HepG2 (cell line): ENCODE data around the gene GPATCH3. TPM values are rescaled to one million over a fixed set of nuclear protein-coding genes. Genes with fewer than 3 reads are reported as not detected.
A peak's percentile ranks its signal among the peaks of the same experiment; 100 is the strongest.

Experiments used
- AGO2 ChIP-seq: fragments of 200-400 bp; formaldehyde crosslinking; optimal IDR thresholded peaks from 2 replicates; pipeline ENCODE3; 2017; ENCODE audit warnings: mild to moderate bottlenecking, low read depth, low read length, moderate library complexity
- ATF7 ChIP-seq, 2 experiments: fragments of 450-650 bp in 1 of 2; sonication (generic) in 1 of 2; formaldehyde crosslinking in 1 of 2; IDR thresholded peaks; 2 replicates each; pipeline versions ENCODE4 v1.4.0 to v1.6.1; 2016 to 2020; ENCODE audit warnings: antibody characterized with exemption in 1 of 2, mild to moderate bottlenecking in 1 of 2, missing genetic modification reagents in 1 of 2
- CENPBD1 ChIP-seq: sonication (generic); formaldehyde crosslinking; IDR thresholded peaks from 2 replicates; pipeline ENCODE4 v1.8.0; 2022; ENCODE audit warnings: missing genetic modification reagents, low read depth, mild to moderate bottlenecking, borderline replicate concordance
- FOSL2 ChIP-seq: sonication (generic); formaldehyde crosslinking; IDR thresholded peaks from 2 replicates; pipeline ENCODE4 v1.4.0; 2020; ENCODE audit warnings: missing genetic modification reagents
- GATAD1 ChIP-seq: IDR thresholded peaks from 2 replicates; pipeline ENCODE4 v1.6.1; 2016; ENCODE audit warnings: missing genetic modification reagents, missing compliant biosample characterization
- HNF1B ChIP-seq: sonication (generic); formaldehyde crosslinking; IDR thresholded peaks from 2 replicates; pipeline ENCODE4 v1.5.1; 2020; ENCODE audit warnings: mild to moderate bottlenecking, moderate library complexity, missing genetic modification reagents
- KLF12 ChIP-seq: sonication (generic); formaldehyde crosslinking; IDR thresholded peaks from 2 replicates; pipeline ENCODE4 v1.4.0; 2020; ENCODE audit warnings: missing genetic modification reagents, borderline replicate concordance
- NCOA2 ChIP-seq: sonication (generic); formaldehyde crosslinking; IDR thresholded peaks from 2 replicates; pipeline ENCODE4 v1.8.0; 2022; ENCODE audit warnings: inconsistent platforms
- POGZ ChIP-seq: sonication (generic); formaldehyde crosslinking; IDR thresholded peaks from 2 replicates; pipeline ENCODE4 v1.4.0; 2020; ENCODE audit warnings: mild to moderate bottlenecking, missing genetic modification reagents
- RBFOX2 ChIP-seq: fragments of 200-400 bp; formaldehyde crosslinking; IDR thresholded peaks from 2 replicates; pipeline ENCODE4 v1.6.1; 2017; ENCODE audit warnings: low read depth, mild to moderate bottlenecking, low read length
- ZBTB26 ChIP-seq: IDR thresholded peaks from 2 replicates; pipeline ENCODE4 v1.6.1; 2016; ENCODE audit warnings: missing compliant biosample characterization, missing genetic modification reagents, borderline replicate concordance
- ZBTB33 ChIP-seq: sonication (generic); formaldehyde crosslinking; IDR thresholded peaks from 2 replicates; pipeline ENCODE4 v1.4.0; 2020; ENCODE audit warnings: missing genetic modification reagents
- ZFP91 ChIP-seq: sonication (generic); formaldehyde crosslinking; IDR thresholded peaks from 2 replicates; pipeline ENCODE4 v1.9.0; 2022; ENCODE audit warnings: missing genetic modification reagents, mild to moderate bottlenecking, borderline replicate concordance
- ZNF317 ChIP-seq: sonication (generic); formaldehyde crosslinking; IDR thresholded peaks from 2 replicates; pipeline ENCODE4 v1.5.0; 2020; ENCODE audit warnings: mild to moderate bottlenecking, missing genetic modification reagents
- ZNF326 ChIP-seq: sonication (generic); formaldehyde crosslinking; IDR thresholded peaks from 2 replicates; pipeline ENCODE4 v1.4.0; 2020; ENCODE audit warnings: missing genetic modification reagents, borderline replicate concordance
- ZNF644 ChIP-seq: IDR thresholded peaks from 2 replicates; pipeline ENCODE4 v1.6.1; 2016; ENCODE audit warnings: low read depth
- ZNF672 ChIP-seq: sonication (generic); formaldehyde crosslinking; IDR thresholded peaks from 2 replicates; pipeline ENCODE4 v1.8.1; 2022; ENCODE audit warnings: missing genetic modification reagents
- ZNF777 ChIP-seq: sonication (generic); formaldehyde crosslinking; IDR thresholded peaks from 2 replicates; pipeline ENCODE4 v1.4.0; 2020; ENCODE audit warnings: missing genetic modification reagents
- ZNF878 ChIP-seq: sonication (generic); formaldehyde crosslinking; IDR thresholded peaks from 2 replicates; pipeline ENCODE4 v1.8.1; 2023; ENCODE audit warnings: mild to moderate bottlenecking, missing genetic modification reagents, moderate library complexity
- ZNF883 ChIP-seq: sonication (generic); formaldehyde crosslinking; IDR thresholded peaks from 2 replicates; pipeline ENCODE4 v1.5.1; 2020; ENCODE audit warnings: mild to moderate bottlenecking, missing genetic modification reagents; ENCODE audit errors: not compliant biosample characterization
- polyA plus RNA-seq, 8 experiments: library from polyadenylated mRNA; depleted of rRNA in 3 of 8; stranded (reverse) in 7 of 8; unstranded in 1 of 8; fragments of >200 nt; fragmentation: Illumina TruSeq in 4 of 8; extraction: Trizol in 4 of 8; gene quantifications; 2 replicates each; pipeline versions ENCODE4 v1.2.1 to v1.2.3, GENCODE V29; 2011 to 2016; ENCODE audit warnings: low read depth in 4 of 8, missing spikeins in 1 of 8, mixed read lengths in 1 of 8; ENCODE audit not compliant: insufficient read depth in 1 of 8
- total RNA-seq, 5 experiments: library from RNA; depleted of rRNA; stranded (reverse); fragments of >200 nt; fragmentation: Illumina TruSeq; extraction: Trizol; gene quantifications; 2 replicates each; pipeline ENCODE4 v1.2.3, GENCODE V29; 2016; ENCODE audit warnings: low read depth in 1 of 5

The GPATCH3 gene
- total and polyA plus RNA-seq, 2 of the 13 experiments (the other 11 are each of a cell fraction or from before 2014, with no cell fraction given): 8.3 to 11.0 TPM

- TF ChIP-seq CENPBD1 (CRISPR knock-in tag): no peak
- TF ChIP-seq GATAD1 (CRISPR knock-in tag): peak; percentile 50; the same call in 1 of the 2 replicates
- peak; percentile 60; the same call in 1 of the 2 replicates for TF ChIP-seq KLF12 (CRISPR knock-in tag)
- TF ChIP-seq ATF7 (IDR thresholded peaks at IDR 0.05): no peak
- TF ChIP-seq ATF7 (CRISPR knock-in tag; IDR thresholded peaks at IDR 0.05): peak; percentile 9; the same call in 1 of the 2 replicates
- TF ChIP-seq ZBTB33: no peak
- peak; percentile 64; the same call in 1 of the 2 replicates for TF ChIP-seq ZNF317 (CRISPR knock-in tag)
- TF ChIP-seq POGZ (CRISPR knock-in tag): peak; percentile 14; the same call in 1 of the 2 replicates
- no peak for TF ChIP-seq ZNF326 (CRISPR knock-in tag)
- no peak for TF ChIP-seq ZNF644 (CRISPR knock-in tag)
- peak; percentile 81 for TF ChIP-seq RBFOX2
- TF ChIP-seq ZNF878 (CRISPR knock-in tag): peak; percentile 96
- peak; percentile 75; the same call in 1 of the 2 replicates for TF ChIP-seq ZFP91 (CRISPR knock-in tag)
- TF ChIP-seq NCOA2 (CRISPR knock-in tag): peak; percentile 12; the same call in 1 of the 2 replicates
- peak; percentile 62 for TF ChIP-seq ZNF883
- TF ChIP-seq AGO2: peak; percentile 57
- peak; percentile 52 for TF ChIP-seq ZNF777 (CRISPR knock-in tag)
- TF ChIP-seq FOSL2: peak; percentile 78
- TF ChIP-seq ZBTB26 (CRISPR knock-in tag): peak; percentile 73; the same call in 1 of the 2 replicates
- TF ChIP-seq ZNF672 (CRISPR knock-in tag): no peak
- peak; percentile 16; the same call in 1 of the 2 replicates for TF ChIP-seq HNF1B (CRISPR knock-in tag)
Observed at GRCh38 chr1:26864610-26865480, 35.4 kb downstream of the GPATCH3 start (continued).
